Activated CD4-positive, alpha-beta memory T cell treated with anti-CD3 and anti-CD28 coated beads for 36 hours (primary cell): ENCODE results near the gene LRRC46. TPM values are rescaled to one million over a fixed set of nuclear protein-coding genes. Genes with fewer than 3 reads are reported as not detected.
A peak's percentile ranks its signal among the peaks of the same experiment; 100 is the strongest.

Experiments
- CTCF ChIA-PET: fragments of 350-600 bp; sonication (Branson Sonifier 250); formaldehyde crosslinking; loops from one replicate; lab custom pipeline; 2021; ENCODE audit warnings: antibody characterized with exemption, inconsistent platforms; lab: Charles Lee
- POLR2A ChIA-PET: fragments of 350-600 bp; sonication (Branson Sonifier 250); formaldehyde crosslinking; loops from one replicate; lab custom pipeline; 2021; ENCODE audit warnings: antibody characterized with exemption; lab: Charles Lee
- DNase-seq: peaks from one replicate; pipeline ENCODE4 v3.0.0-alpha.2; 2020
- H3K27ac Mint-ChIP-seq: one replicate; pipeline ENCODE4 v1.8.0; 2021; ENCODE audit warnings: mixed read lengths
- H3K27me3 Mint-ChIP-seq: one replicate; pipeline ENCODE4 v1.8.0; 2021; ENCODE audit warnings: mixed read lengths
- H3K36me3 Mint-ChIP-seq: one replicate; pipeline ENCODE4 v1.8.0; 2021; ENCODE audit warnings: mixed read lengths
- H3K4me1 Mint-ChIP-seq: one replicate; pipeline ENCODE4 v1.8.0; 2021; ENCODE audit warnings: low read depth, mixed read lengths
- H3K4me3 Mint-ChIP-seq: one replicate; pipeline ENCODE4 v1.8.0; 2021; ENCODE audit warnings: mild to moderate bottlenecking, mixed read lengths
- H3K9me3 Mint-ChIP-seq: one replicate; pipeline ENCODE4 v1.8.0; 2021; ENCODE audit warnings: mixed read lengths
- intact Hi-C: fragments of 100-400 bp; cut with micrococcal nuclease; formaldehyde crosslinking; loops from one replicate; pipeline ENCODE4 v1.15.1; 2023
- total RNA-seq, 2 experiments: library from RNA; stranded (reverse); gene quantifications; one replicate each; pipeline ENCODE4 v1.2.3, GENCODE V29; 2021

The LRRC46 gene
- total RNA-seq, 2 experiments from 2014 or later = 0.29 to 0.59 TPM

DNA sequence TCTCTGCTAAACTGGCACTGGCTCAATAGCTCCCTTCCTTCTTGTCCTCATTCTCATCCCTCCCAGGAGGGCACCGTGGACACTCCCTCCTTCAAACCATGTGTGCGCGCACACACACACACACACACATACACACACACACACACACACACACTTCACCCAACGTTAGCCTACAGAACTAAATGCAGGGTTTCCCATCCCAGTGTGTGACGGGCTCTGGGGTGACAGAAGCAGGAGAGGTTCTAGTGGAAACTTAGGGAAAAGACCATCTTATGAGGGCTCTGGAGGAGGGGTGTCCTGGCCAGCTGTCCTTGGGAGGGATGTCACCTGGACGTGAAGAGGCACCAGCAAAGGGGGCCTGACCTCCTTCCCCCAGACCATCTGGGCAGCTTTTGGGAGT lies 29.6 kb upstream of the LRRC46 start:
- H3K36me3 Mint-ChIP-seq = no peaks in the 10 kb centered on the region
- DNase-seq = no peak
- ChIA-PET POLR2A (no interaction called here), CTCF (interaction anchor here (1.0 to 2.4 kb wide), 9 partner anchors 12 to 183 kb away, joined by 3 to 13 read pairs (median 5); no protein-coding TSS in a partner anchor)
- intact Hi-C loops = loop anchor here (2.0 to 5.0 kb wide), 3 partner anchors 25 to 105 kb away; no protein-coding TSS in a partner anchor
- H3K27ac Mint-ChIP-seq = no peak overlapping the region
- H3K4me3 Mint-ChIP-seq = no peak overlapping the region
- H3K9me3 Mint-ChIP-seq = no peaks in the 10 kb centered on the region
- H3K27me3 Mint-ChIP-seq = no peaks in the 10 kb centered on the region
- H3K4me1 Mint-ChIP-seq = no peaks in the 10 kb centered on the region

DNA sequence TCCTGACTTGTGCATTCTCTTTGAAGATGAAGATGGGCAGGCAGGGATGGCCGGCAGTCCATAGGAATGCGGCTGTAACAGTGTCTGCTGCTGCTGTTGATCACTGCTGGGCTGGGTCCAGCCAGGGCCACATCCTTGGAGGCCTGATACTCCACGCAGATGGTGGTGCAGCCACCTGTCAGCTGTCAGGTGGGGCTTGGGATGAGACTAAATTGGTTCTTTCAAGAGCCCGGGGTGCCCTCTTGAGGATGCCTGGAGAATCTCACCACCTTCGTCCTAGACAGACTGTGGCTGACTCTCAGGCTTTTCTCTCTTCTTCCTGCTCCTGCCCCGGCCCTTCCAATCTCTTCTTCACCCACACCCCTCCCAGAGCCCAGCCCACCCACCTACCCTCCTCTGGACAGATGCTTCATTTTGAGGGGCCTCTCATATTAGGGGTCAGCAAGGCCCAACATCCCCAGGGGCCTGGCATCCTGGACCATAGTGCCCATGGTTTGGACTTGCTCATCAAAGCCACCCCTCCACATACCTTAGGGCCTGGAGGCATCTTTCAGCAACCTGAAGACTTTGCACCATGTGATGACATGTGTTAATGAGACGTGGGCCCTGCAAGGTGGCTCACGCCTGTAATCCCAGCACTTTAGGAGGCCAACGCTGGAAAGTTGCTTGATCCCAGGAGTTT lies 29.0 kb upstream of the LRRC46 start:
- Mint-ChIP-seq H3K27me3 (no peaks in the 10 kb centered on the region), H3K27ac (no peak overlapping the region), H3K36me3 (peaks cover 4% of the 10 kb centered on the region), H3K9me3 (no peaks in the 10 kb centered on the region), H3K4me1 (no peaks in the 10 kb centered on the region), H3K4me3 (no peak overlapping the region)
- intact Hi-C loops = loop anchor here (2.0 to 5.0 kb wide), 3 partner anchors 26 to 105 kb away; no protein-coding TSS in a partner anchor
- ChIA-PET POLR2A (interaction anchor here (0.7 kb wide), 1 partner anchor 29 kb away, joined by 3 read pairs; no protein-coding TSS in a partner anchor), CTCF (interaction anchor here (0.7 to 2.4 kb wide), 8 partner anchors 12 to 184 kb away, joined by 3 to 13 read pairs (median 6); no protein-coding TSS in a partner anchor)
- peak; percentile 71 for DNase-seq

DNA sequence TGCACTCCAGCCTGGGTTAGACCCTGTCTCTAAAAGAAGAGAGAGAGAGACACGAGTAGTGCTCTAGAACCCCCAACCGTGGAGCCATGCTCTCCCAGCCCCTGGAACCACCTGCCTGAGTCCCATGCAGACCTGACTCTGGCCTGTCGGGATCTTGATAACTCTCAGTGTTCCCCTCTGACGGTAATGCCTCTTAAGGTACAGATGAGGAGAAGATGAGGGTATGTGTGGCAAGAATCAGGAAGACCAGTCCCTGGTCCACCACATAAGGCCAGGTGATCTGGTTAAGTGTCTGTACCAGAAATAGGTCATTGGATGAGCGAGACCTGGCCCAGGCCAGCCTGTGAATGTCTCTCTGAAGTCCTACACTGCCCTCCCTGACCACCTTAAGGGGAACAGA lies 28.3 kb upstream of the LRRC46 start:
- Mint-ChIP-seq H3K4me3 (no peak overlapping the region), H3K36me3 (peaks cover 8% of the 10 kb centered on the region), H3K4me1 (no peaks in the 10 kb centered on the region), H3K27me3 (no peaks in the 10 kb centered on the region), H3K9me3 (no peaks in the 10 kb centered on the region), H3K27ac (no peak overlapping the region)
- ChIA-PET POLR2A (interaction anchor here (0.7 kb wide), 1 partner anchor 29 kb away, joined by 3 read pairs; no protein-coding TSS in a partner anchor), CTCF (interaction anchor here (0.7 to 2.3 kb wide), 3 partner anchors 60 to 104 kb away, joined by 3 to 13 read pairs (median 6); no protein-coding TSS in a partner anchor)
- intact Hi-C loops = loop anchor here (2.0 to 5.0 kb wide), 3 partner anchors 26 to 106 kb away; no protein-coding TSS in a partner anchor
- no peak for DNase-seq

DNA sequence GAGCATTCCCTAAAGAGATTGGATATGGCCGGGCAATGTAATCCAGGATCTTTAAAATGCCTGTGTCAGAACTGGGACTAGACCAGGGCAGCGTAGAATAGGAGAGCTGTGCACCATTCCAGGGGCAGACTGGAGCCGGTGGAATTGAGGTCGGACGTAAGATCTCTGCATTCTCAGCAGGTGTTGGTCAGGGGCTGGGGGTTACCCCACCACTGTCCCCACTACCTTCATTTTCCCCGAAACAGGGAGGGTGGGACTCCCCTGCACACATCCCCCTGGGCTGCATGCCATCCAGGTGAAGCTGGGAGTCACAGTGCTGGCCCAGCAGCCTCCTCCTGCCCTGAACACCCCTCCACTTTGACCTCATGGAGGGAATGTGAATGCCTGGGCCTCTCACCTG lies 27.7 kb upstream of the LRRC46 start:
- no peak overlapping the region for H3K4me3 Mint-ChIP-seq
- DNase-seq = no peak
- H3K9me3 Mint-ChIP-seq = no peaks in the 10 kb centered on the region
- ChIA-PET POLR2A (no interaction called here), CTCF (interaction anchor here (0.7 to 1.1 kb wide), 2 partner anchors 103 to 1255 kb away, joined by 3 to 4 read pairs; no protein-coding TSS in a partner anchor)
- peaks cover 8% of the 10 kb centered on the region for H3K36me3 Mint-ChIP-seq
- no peak overlapping the region for H3K27ac Mint-ChIP-seq
- no peaks in the 10 kb centered on the region for H3K27me3 Mint-ChIP-seq
- H3K4me1 Mint-ChIP-seq = no peaks in the 10 kb centered on the region
- intact Hi-C loops = loop anchor here (2.0 to 5.0 kb wide), 3 partner anchors 27 to 106 kb away; no protein-coding TSS in a partner anchor

DNA sequence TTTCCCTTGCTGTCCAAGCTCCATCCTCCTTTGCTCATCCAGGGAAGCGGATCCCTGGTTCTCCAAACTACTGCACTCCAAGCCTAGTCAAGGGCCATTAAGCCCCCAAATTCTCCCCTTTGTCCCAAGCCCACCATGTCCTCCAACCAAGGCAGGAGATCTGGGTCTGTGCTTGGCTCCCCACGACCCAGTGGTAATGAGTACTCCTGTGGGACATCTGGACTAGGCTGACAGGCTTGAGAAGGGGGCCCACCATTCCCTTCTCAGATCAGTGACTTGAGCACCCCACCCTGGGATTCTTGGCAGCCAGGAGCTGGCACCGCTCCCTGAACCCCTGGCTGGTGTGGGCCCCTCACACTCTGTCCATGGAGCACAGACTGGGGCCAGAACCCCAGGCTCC lies 27.0 kb upstream of the LRRC46 start:
- Mint-ChIP-seq H3K27ac (no peak overlapping the region), H3K9me3 (no peaks in the 10 kb centered on the region), H3K4me3 (no peak overlapping the region), H3K4me1 (no peaks in the 10 kb centered on the region), H3K36me3 (peaks cover 8% of the 10 kb centered on the region), H3K27me3 (no peaks in the 10 kb centered on the region)
- POLR2A ChIA-PET = no interaction called here
- intact Hi-C loops = loop anchor here (5.0 kb wide), 2 partner anchors 62 to 107 kb away; no protein-coding TSS in a partner anchor
- no peak for DNase-seq
- CTCF ChIA-PET = interaction anchor here (0.7 to 1.1 kb wide), 2 partner anchors 104 to 1254 kb away, joined by 3 to 4 read pairs; no protein-coding TSS in a partner anchor

DNA sequence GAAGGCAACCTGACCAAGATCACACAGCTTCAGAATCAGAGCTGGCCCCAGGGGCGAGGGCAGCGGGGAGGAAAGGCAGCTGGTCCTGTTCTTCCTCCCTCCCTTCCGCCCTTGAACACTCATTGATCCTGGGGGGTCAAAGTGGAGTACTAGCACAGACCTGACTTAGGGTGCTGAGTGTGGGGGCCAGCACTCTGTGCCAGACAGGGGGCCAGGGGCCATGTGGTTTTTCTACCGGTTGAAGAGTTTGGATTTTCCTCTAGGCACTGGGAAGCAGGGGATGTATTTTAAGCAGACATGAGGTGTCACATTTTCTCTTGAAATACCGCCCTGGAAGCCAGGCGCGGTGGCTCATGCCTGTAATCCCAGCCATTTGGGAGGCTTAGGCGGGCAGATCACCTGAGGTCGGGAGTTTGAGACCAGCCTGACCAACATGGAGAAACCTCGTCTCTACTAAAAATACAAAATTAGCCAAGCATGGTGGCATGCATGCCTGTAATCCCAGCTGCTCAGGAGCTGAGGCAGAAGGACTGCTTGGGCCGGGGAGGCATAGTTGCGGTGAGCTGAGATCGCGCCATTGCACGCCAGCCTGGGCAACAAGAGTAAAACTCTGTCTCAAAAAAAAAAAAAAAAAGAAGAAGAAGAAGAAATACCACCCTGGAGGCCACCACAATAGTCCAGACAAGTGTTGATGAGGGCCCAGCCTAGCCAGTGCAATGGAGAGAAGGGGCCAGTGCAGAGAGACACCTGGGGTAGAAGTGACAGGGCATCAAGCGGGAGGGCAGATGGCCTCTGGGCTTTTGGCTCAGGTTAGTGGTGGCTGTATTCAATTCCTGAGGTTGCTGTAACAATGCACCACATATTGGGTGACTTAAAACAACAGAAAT lies 25.2 kb upstream of the LRRC46 start:
- ChIA-PET POLR2A (no interaction called here), CTCF (no interaction called here)
- Mint-ChIP-seq H3K27ac (no peak overlapping the region), H3K4me1 (peaks cover 9% of the 10 kb centered on the region), H3K36me3 (peaks cover 17% of the 10 kb centered on the region), H3K27me3 (no peaks in the 10 kb centered on the region), H3K9me3 (no peaks in the 10 kb centered on the region), H3K4me3 (no peak overlapping the region)
- DNase-seq = no peak
- intact Hi-C loops = no loop called here

DNA sequence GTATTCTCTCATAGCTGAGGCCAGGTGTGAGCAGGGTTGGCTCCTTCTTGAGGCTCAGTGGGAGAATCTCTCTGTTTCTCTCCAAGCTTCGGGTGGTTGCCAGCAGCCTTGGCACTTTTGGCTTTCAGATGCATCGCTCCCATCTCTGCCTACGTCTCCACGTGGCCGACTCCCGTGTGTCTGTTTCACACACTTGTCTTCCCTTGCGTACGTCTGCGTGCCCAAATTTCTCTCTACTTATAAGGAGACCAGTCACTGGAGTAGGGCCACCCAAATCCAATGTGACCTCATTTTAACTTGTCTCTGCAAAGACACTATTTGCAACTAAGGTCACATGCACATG lies 24.6 kb upstream of the LRRC46 start:
- peaks cover 18% of the 10 kb centered on the region for H3K36me3 Mint-ChIP-seq
- CTCF ChIA-PET = no interaction called here
- H3K4me1 Mint-ChIP-seq = peaks cover 9% of the 10 kb centered on the region
- no peak for DNase-seq
- intact Hi-C loops = no loop called here
- H3K9me3 Mint-ChIP-seq = no peaks in the 10 kb centered on the region
- POLR2A ChIA-PET = no interaction called here
- H3K27ac Mint-ChIP-seq = no peak overlapping the region
- H3K27me3 Mint-ChIP-seq = no peaks in the 10 kb centered on the region
- H3K4me3 Mint-ChIP-seq = no peak overlapping the region

DNA sequence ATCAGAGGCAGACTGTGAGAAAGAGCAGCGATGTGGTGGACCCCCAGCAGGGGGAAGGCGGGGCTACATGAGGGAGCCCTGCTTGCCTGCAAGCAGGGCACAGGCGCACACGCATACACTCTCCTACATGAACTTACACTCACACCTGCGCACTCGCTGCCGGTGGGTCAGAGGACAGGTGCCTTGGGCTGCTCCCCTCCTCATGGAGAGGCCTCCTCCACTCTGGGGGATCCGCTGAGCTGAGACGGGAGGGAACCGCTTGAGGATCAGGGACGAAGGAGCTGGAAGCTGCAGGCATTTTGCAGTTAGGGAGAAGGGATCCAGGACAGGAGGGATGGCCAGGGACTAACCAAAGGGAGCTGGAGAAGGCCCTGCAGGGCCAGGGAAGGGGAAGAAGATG lies 24.0 kb upstream of the LRRC46 start:
- Mint-ChIP-seq H3K27ac (no peak overlapping the region), H3K4me1 (peaks cover 9% of the 10 kb centered on the region), H3K27me3 (no peaks in the 10 kb centered on the region), H3K9me3 (no peaks in the 10 kb centered on the region), H3K36me3 (peaks cover 21% of the 10 kb centered on the region), H3K4me3 (no peak overlapping the region)
- no peak for DNase-seq
- intact Hi-C loops = no loop called here
- ChIA-PET CTCF (no interaction called here), POLR2A (no interaction called here)

DNA sequence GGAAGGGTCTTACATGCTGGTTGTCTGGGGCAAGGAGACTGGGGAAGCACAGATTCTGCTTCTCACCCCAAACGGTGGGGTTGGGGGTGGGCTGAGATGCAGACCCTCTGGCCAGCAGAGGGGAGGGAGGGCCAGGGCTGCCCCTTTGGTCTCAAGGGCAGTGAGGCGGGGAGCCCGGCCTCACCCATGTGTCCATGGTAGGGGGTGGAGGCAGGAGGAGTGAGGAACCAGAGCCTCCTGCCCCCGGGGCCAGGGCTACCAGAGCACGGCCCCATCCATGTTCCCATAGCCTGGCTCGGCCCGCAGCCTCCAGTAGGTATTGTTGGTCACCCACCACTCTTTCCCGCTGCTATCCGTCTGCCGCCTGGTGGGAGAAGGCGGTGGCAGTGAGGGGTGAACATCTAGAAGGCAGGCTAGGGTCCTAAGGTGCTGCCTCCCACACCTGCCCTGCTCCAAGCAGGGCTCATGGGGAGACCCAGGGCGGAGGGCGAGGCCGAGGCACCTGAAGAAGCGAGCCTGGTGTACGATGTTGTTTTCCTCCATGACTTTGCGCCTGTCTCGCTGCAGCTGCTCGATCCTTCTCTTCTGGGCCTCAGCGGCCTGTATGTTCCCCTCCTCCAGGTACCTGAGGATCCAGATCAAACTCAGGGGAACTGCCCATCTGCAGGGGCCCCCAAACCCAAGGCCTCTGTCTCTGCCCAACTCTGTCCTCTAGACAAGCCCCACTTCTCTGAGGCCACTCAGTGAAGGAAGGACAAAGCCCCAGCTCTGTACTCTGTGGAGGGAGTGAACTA lies 23.2 kb upstream of the LRRC46 start:
- ChIA-PET POLR2A (no interaction called here), CTCF (no interaction called here)
- H3K9me3 Mint-ChIP-seq = no peaks in the 10 kb centered on the region
- no peak overlapping the region for H3K4me3 Mint-ChIP-seq
- intact Hi-C loops = no loop called here
- DNase-seq = no peak
- no peak overlapping the region for H3K27ac Mint-ChIP-seq
- peaks cover 9% of the 10 kb centered on the region for H3K4me1 Mint-ChIP-seq
- H3K27me3 Mint-ChIP-seq = no peaks in the 10 kb centered on the region
- peaks cover 24% of the 10 kb centered on the region for H3K36me3 Mint-ChIP-seq

DNA sequence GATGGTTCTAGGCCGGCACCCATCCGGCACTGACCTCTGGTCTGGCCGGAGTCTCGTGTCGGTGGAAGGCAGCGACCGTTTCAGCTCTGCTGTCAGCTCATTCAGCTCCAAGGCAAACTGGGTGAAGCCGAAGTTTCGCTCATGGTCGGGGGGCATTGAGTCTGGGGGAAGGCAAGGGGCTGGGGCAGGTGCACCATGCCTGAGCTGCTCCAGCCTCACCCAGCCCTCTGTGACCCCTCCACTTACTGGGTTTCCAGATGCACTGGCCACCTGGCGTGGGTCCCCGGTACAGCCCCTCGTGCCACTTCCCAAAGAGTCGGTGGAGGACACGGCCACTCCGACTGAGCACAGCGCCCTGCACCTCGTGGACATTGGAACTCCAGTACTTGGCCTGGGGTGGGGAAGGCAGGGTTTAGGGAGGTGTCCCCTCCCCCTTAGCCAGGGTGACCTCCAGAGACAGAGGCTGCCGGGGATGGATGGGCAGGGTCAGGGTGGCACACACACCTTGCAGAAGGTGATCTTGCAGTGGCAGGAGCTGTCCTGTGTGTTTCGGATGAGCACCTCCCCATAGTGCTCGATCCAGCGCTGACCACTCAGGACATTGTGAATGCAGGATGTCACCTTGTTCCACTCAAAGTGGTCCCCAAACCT lies 22.5 kb upstream of the LRRC46 start:
- CTCF ChIA-PET = no interaction called here
- intact Hi-C loops = no loop called here

More for the DNA sequence above, 22.5 kb upstream of the LRRC46 start:
- DNase-seq = no peak
- no peak overlapping the region for H3K27ac Mint-ChIP-seq
- POLR2A ChIA-PET = no interaction called here
- H3K4me1 Mint-ChIP-seq = peaks cover 9% of the 10 kb centered on the region
- H3K4me3 Mint-ChIP-seq = no peak overlapping the region
- H3K9me3 Mint-ChIP-seq = no peaks in the 10 kb centered on the region
- peaks cover 24% of the 10 kb centered on the region for H3K36me3 Mint-ChIP-seq
- no peaks in the 10 kb centered on the region for H3K27me3 Mint-ChIP-seq
